ENCODE measurements around the gene TMEM121B. TPM values are rescaled to one million over a fixed set of nuclear protein-coding genes. Genes with fewer than 3 reads are reported as not detected.

TMEM121B gene
- polyA plus RNA-seq, 3 donors, result 1.4 to 3.2 (median 1.9) TPM

- Histone ChIP-seq H3K27me3 (ENCODE audit: control insufficient read depth in 2 of 2, insufficient read depth in 2 of 2, low read length in 2 of 2) (peaks cover 3 to 8% of the 10 kb centered on the region in 2 donors), H3K4me3 (replicated peaks in 1 of 3; ENCODE audit: low read depth in 2 of 3, low read length in 3 of 3) (peak overlapping the region; percentile 7 to 79 (median 10)), H3K9ac (ENCODE audit: insufficient read depth, low read length, poor library complexity, severe bottlenecking) (peak overlapping the region; percentile 10), H3K27ac (ENCODE audit: low read depth in 1 of 2, low read length in 2 of 2) (peak overlapping the region; percentile 45 to 86), H3K4me2 (replicated peaks; ENCODE audit: extremely low read depth, low read length, poor library complexity, severe bottlenecking) (peak overlapping the region; percentile 86), H2AFZ (ENCODE audit: insufficient read depth, low read depth, low read length, poor library complexity, severe bottlenecking) (no peak overlapping the region), H3K9me3 (replicated peaks in 1 of 2; ENCODE audit: control insufficient read depth in 1 of 2, insufficient read depth in 1 of 2, low read length in 2 of 2) (no peaks in the 10 kb centered on the region), H3K4me1 (ENCODE audit: control insufficient read depth in 1 of 2, insufficient read depth in 2 of 2, low read length in 2 of 2) (peaks cover 75 to 80% of the 10 kb centered on the region in 2 donors), H3K79me2 (ENCODE audit: insufficient read depth, low read length) (peaks cover 44% of the 10 kb centered on the region), H4K20me1 (ENCODE audit: insufficient read depth, low read length) (peaks cover 58% of the 10 kb centered on the region), H3K36me3 (replicated peaks in 1 of 2; ENCODE audit: control insufficient read depth in 1 of 2, insufficient read depth in 2 of 2, low read length in 2 of 2) (peaks cover 3 to 9% of the 10 kb centered on the region in 2 donors)
- Mint-ChIP-seq H3K27ac (peak overlapping the region; percentile 84 to 96 (median 91)), H3K4me3 (peak overlapping the region; percentile 69 to 86), H3K27me3 (ENCODE audit: low read depth in 3 of 3) (peaks cover 0 to 21% (median 10%) of the 10 kb centered on the region in 3 donors), H3K4me1 (peaks cover 76% of the 10 kb centered on the region), H3K36me3 (peaks cover 7 to 23% of the 10 kb centered on the region in 2 donors), H3K9me3 (peaks cover 0 to 5% (median 0%) of the 10 kb centered on the region in 7 donors)
- intact Hi-C loops (cut with micrococcal nuclease), result loop anchor here in 1 of 2 donors (2.0 to 5.0 kb wide), 2 partner anchors 36 kb away; partner anchors contain the start of gene IL17RA
- DNase-seq, result no peak
- 60% methylated on average over 1 of the region's 4 CpGs for WGBS (ENCODE audit: insufficient coverage)
- TF ChIP-seq, protein P1, sequence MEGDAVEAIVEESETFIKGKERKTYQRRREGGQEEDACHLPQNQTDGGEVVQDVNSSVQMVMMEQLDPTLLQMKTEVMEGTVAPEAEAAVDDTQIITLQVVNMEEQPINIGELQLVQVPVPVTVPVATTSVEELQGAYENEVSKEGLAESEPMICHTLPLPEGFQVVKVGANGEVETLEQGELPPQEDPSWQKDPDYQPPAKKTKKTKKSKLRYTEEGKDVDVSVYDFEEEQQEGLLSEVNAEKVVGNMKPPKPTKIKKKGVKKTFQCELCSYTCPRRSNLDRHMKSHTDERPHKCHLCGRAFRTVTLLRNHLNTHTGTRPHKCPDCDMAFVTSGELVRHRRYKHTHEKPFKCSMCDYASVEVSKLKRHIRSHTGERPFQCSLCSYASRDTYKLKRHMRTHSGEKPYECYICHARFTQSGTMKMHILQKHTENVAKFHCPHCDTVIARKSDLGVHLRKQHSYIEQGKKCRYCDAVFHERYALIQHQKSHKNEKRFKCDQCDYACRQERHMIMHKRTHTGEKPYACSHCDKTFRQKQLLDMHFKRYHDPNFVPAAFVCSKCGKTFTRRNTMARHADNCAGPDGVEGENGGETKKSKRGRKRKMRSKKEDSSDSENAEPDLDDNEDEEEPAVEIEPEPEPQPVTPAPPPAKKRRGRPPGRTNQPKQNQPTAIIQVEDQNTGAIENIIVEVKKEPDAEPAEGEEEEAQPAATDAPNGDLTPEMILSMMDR (IDR thresholded peaks at IDR 0.05), result no peak
Measured at GRCh38 chr22:17118342-17118741, 2.8 kb downstream of the TMEM121B start.

DNA sequence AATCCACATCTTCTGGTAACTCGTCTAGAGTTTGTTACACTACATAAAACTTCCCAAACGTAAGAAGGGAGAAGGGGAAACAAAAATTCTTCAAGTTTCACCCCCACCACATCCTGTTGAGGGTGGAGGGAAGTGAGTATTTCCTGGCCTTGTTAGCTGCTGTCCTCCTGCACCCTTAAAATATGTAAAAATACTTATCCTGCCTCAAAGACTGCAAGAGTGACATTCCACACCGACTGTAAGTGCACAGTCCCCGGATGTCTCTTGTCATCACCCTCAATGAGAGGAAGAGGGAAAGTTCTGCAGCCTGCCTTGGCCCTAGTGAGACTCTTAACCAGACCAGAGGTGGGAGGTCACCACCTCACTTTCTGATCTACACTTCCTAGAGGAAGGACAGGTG is 3.3 kb downstream of the TMEM121B start:
- peaks cover 12 to 28% of the 10 kb centered on the region in 2 donors for H3K36me3 Mint-ChIP-seq
- WGBS (ENCODE audit: insufficient coverage), result no CpG with 5 or more reads among the region's 4 CpGs
- H3K4me1 ChIP-seq (ENCODE audit: control insufficient read depth in 1 of 2, insufficient read depth in 2 of 2, low read length in 2 of 2), result peaks cover 79 to 84% of the 10 kb centered on the region in 2 donors

More for the DNA sequence above, 3.3 kb downstream of the TMEM121B start:
- TF ChIP-seq, protein P1 (IDR thresholded peaks at IDR 0.05), result no peak
- Histone ChIP-seq H4K20me1 (ENCODE audit: insufficient read depth, low read length) (peaks cover 62% of the 10 kb centered on the region), H2AFZ (ENCODE audit: insufficient read depth, low read depth, low read length, poor library complexity, severe bottlenecking) (no peak overlapping the region), H3K79me2 (ENCODE audit: insufficient read depth, low read length) (peaks cover 48% of the 10 kb centered on the region), H3K9ac (ENCODE audit: insufficient read depth, low read length, poor library complexity, severe bottlenecking) (no peak overlapping the region), H3K4me3 (replicated peaks in 1 of 3; ENCODE audit: low read depth in 2 of 3, low read length in 3 of 3) (peak overlapping the region; percentile 7 to 79 (median 10)), H3K9me3 (replicated peaks in 1 of 2; ENCODE audit: control insufficient read depth in 1 of 2, insufficient read depth in 1 of 2, low read length in 2 of 2) (no peaks in the 10 kb centered on the region), H3K27me3 (ENCODE audit: control insufficient read depth in 2 of 2, insufficient read depth in 2 of 2, low read length in 2 of 2) (peaks cover 3 to 8% of the 10 kb centered on the region in 2 donors), H3K4me2 (replicated peaks; ENCODE audit: extremely low read depth, low read length, poor library complexity, severe bottlenecking) (peak overlapping the region; percentile 86), H3K36me3 (replicated peaks in 1 of 2; ENCODE audit: control insufficient read depth in 1 of 2, insufficient read depth in 2 of 2, low read length in 2 of 2) (peaks cover 5 to 14% of the 10 kb centered on the region in 2 donors), H3K27ac (ENCODE audit: low read depth in 1 of 2, low read length in 2 of 2) (peak overlapping the region; percentile 45 to 86)
- Mint-ChIP-seq H3K9me3 (peaks cover 0 to 5% (median 0%) of the 10 kb centered on the region in 7 donors), H3K27me3 (ENCODE audit: low read depth in 3 of 3) (peaks cover 0 to 21% (median 10%) of the 10 kb centered on the region in 3 donors), H3K4me3 (peak overlapping the region; percentile 69 to 86), H3K4me1 (peaks cover 80% of the 10 kb centered on the region), H3K27ac (peak overlapping the region; percentile 90 to 96 (median 95))
- DNase-seq, result peak in 2 of 3 donors; percentile 42 to 45
- intact Hi-C loops (cut with micrococcal nuclease), result loop anchor here (2.0 to 5.0 kb wide), 4 partner anchors 17 to 37 kb away; partner anchors contain the start of gene IL17RA (in 1 of the 2)

Data from CD14-positive monocyte (primary cell).